NCI-H1092 (cell line): ENCODE results near the gene HAGHL.
"Not testable (repeated sequence)": the region's sequence is repeated elsewhere in the genome, so short reads cannot be mapped to it uniquely, and the experiment has no call there.

Experiments
- DNase-seq: peaks from one replicate; lab custom pipeline; 2025; lab: John Stamatoyannopoulos, UW

HAGHL gene

GRCh38 chr16:734208-734980 lies 7.5 kb downstream of the HAGHL start:
- DNase-seq = no peak

- DNase-seq = no peak
These were observed 8.3 kb downstream of the HAGHL start for GRCh38 chr16:734981-735881.

- DNase-seq = no peak
These were observed 9.1 kb downstream of the HAGHL start for GRCh38 chr16:735982-736453.

GRCh38 chr16:736936-737481 lies 10.1 kb downstream of the HAGHL start:
- DNase-seq = no peak

- no peak for DNase-seq
These were observed 12.9 kb downstream of the HAGHL start for GRCh38 chr16:739560-740458.

- DNase-seq = no peak
These were observed 13.5 kb downstream of the HAGHL start for GRCh38 chr16:740459-740763.

GRCh38 chr16:740764-741505 lies 14.0 kb downstream of the HAGHL start, which contains the start of gene CIAO3:
TSS of gene CIAO3 (minus strand) at chr16:740997. CDS start at chr16:740985, 12 bp downstream.
- peak; percentile 84 for DNase-seq

- no peak for DNase-seq
These were observed 15.2 kb downstream of the HAGHL start for GRCh38 chr16:741986-742629.

- DNase-seq = not testable (repeated sequence)
These were observed 16.0 kb downstream of the HAGHL start for GRCh38 chr16:742894-743293.

GRCh38 chr16:743794-744500 lies 17.0 kb downstream of the HAGHL start:
- no peak for DNase-seq

GRCh38 chr16:745739-746138 lies 18.8 kb downstream of the HAGHL start:
- no peak for DNase-seq

- no peak for DNase-seq
These were observed 19.7 kb downstream of the HAGHL start for GRCh38 chr16:746637-747036.

- no peak for DNase-seq
These were observed 21.3 kb downstream of the HAGHL start for GRCh38 chr16:747978-748746.

- DNase-seq = no peak
These were observed 22.1 kb downstream of the HAGHL start for GRCh38 chr16:749010-749409.

- DNase-seq = no peak
These were observed 23.6 kb downstream of the HAGHL start for GRCh38 chr16:750485-750884.

- DNase-seq = no peak
These were observed 24.5 kb downstream of the HAGHL start for GRCh38 chr16:751152-752006.

- no peak for DNase-seq
These were observed 25.1 kb downstream of the HAGHL start for GRCh38 chr16:752007-752312.

GRCh38 chr16:754121-754607 lies 27.3 kb downstream of the HAGHL start:
- DNase-seq = not testable (repeated sequence)
